ENCODE data around the gene ASPHD1. TPM values are rescaled to one million over a fixed set of nuclear protein-coding genes. Genes with fewer than 3 reads are reported as not detected.

ASPHD1 gene
- polyA plus RNA-seq, 3 donors: not detected

GRCh38 chr16:29940656-29941055 is 40.4 kb downstream of the ASPHD1 start:
- H3K36me3 ChIP-seq (replicated peaks in 1 of 2; ENCODE audit: control insufficient read depth in 1 of 2, insufficient read depth in 2 of 2, low read length in 2 of 2): no peaks in the 10 kb centered on the region
- H4K20me1 ChIP-seq (ENCODE audit: insufficient read depth, low read length): no peaks in the 10 kb centered on the region
- no peak overlapping the region for H3K4me3 ChIP-seq (replicated peaks in 1 of 3; ENCODE audit: low read depth in 2 of 3, low read length in 3 of 3)
- no peak overlapping the region for H2AFZ ChIP-seq (ENCODE audit: insufficient read depth, low read depth, low read length, poor library complexity, severe bottlenecking)
- Mint-ChIP-seq H3K4me3 (no peak overlapping the region), H3K4me1 (no peaks in the 10 kb centered on the region), H3K9me3 (peaks cover 0 to 9% (median 0%) of the 10 kb centered on the region in 7 donors), H3K36me3 (no peaks in the 10 kb centered on the region), H3K27ac (no peak overlapping the region), H3K27me3 (ENCODE audit: low read depth in 3 of 3) (peaks cover 1 to 13% (median 10%) of the 10 kb centered on the region in 3 donors)
- H3K27ac ChIP-seq (ENCODE audit: low read depth in 1 of 2, low read length in 2 of 2): no peak overlapping the region
- TF ChIP-seq CTCF (IDR thresholded peaks at IDR 0.05): no peak
- no peaks in the 10 kb centered on the region for H3K79me2 ChIP-seq (ENCODE audit: insufficient read depth, low read length)
- intact Hi-C loops (cut with micrococcal nuclease): loop anchor here in 1 of 2 donors (10.0 kb wide), 1 partner anchor 84 kb away; the partner anchor contains the start of gene C16orf92
- no peaks in the 10 kb centered on the region for H3K9me3 ChIP-seq (replicated peaks in 1 of 2; ENCODE audit: control insufficient read depth in 1 of 2, insufficient read depth in 1 of 2, low read length in 2 of 2)
- H3K27me3 ChIP-seq (ENCODE audit: control insufficient read depth in 2 of 2, insufficient read depth in 2 of 2, low read length in 2 of 2): no peaks in the 10 kb centered on the region
- DNase-seq: no peak
- H3K4me1 ChIP-seq (ENCODE audit: control insufficient read depth in 1 of 2, insufficient read depth in 2 of 2, low read length in 2 of 2): no peaks in the 10 kb centered on the region
- 95% methylated on average over 3 of the region's 4 CpGs for WGBS (ENCODE audit: insufficient coverage)
- H3K4me2 ChIP-seq (replicated peaks; ENCODE audit: extremely low read depth, low read length, poor library complexity, severe bottlenecking): no peak overlapping the region
- H3K9ac ChIP-seq (ENCODE audit: insufficient read depth, low read length, poor library complexity, severe bottlenecking): no peak overlapping the region

- Histone ChIP-seq H3K4me1 (ENCODE audit: control insufficient read depth in 1 of 2, insufficient read depth in 2 of 2, low read length in 2 of 2) (no peaks in the 10 kb centered on the region), H3K36me3 (replicated peaks in 1 of 2; ENCODE audit: control insufficient read depth in 1 of 2, insufficient read depth in 2 of 2, low read length in 2 of 2) (no peaks in the 10 kb centered on the region), H2AFZ (ENCODE audit: insufficient read depth, low read depth, low read length, poor library complexity, severe bottlenecking) (no peak overlapping the region), H3K27me3 (ENCODE audit: control insufficient read depth in 2 of 2, insufficient read depth in 2 of 2, low read length in 2 of 2) (no peaks in the 10 kb centered on the region), H3K79me2 (ENCODE audit: insufficient read depth, low read length) (no peaks in the 10 kb centered on the region), H3K4me2 (replicated peaks; ENCODE audit: extremely low read depth, low read length, poor library complexity, severe bottlenecking) (no peak overlapping the region), H4K20me1 (ENCODE audit: insufficient read depth, low read length) (no peaks in the 10 kb centered on the region), H3K4me3 (replicated peaks in 1 of 3; ENCODE audit: low read depth in 2 of 3, low read length in 3 of 3) (no peak overlapping the region), H3K9ac (ENCODE audit: insufficient read depth, low read length, poor library complexity, severe bottlenecking) (no peak overlapping the region), H3K9me3 (replicated peaks in 1 of 2; ENCODE audit: control insufficient read depth in 1 of 2, insufficient read depth in 1 of 2, low read length in 2 of 2) (no peaks in the 10 kb centered on the region), H3K27ac (ENCODE audit: low read depth in 1 of 2, low read length in 2 of 2) (no peak overlapping the region)
- no peak for DNase-seq
- no peak overlapping the region for H3K27ac Mint-ChIP-seq
- no peaks in the 10 kb centered on the region for H3K36me3 Mint-ChIP-seq
- H3K4me1 Mint-ChIP-seq: no peaks in the 10 kb centered on the region
- 91% methylated on average over 8 of the region's 11 CpGs for WGBS (ENCODE audit: insufficient coverage)
- H3K9me3 Mint-ChIP-seq: peaks cover 0 to 9% (median 0%) of the 10 kb centered on the region in 7 donors
- H3K27me3 Mint-ChIP-seq (ENCODE audit: low read depth in 3 of 3): peaks cover 6 to 12% (median 9%) of the 10 kb centered on the region in 3 donors
- no peak overlapping the region for H3K4me3 Mint-ChIP-seq
- no peak for TF ChIP-seq CTCF (IDR thresholded peaks at IDR 0.05)
- intact Hi-C loops (cut with micrococcal nuclease): loop anchor here in 1 of 2 donors (10.0 kb wide), 1 partner anchor 81 kb away; the partner anchor contains the start of gene C16orf92
Observed at GRCh38 chr16:29943846-29944799, 43.8 kb downstream of the ASPHD1 start.

All from CD14-positive monocyte (primary cell).